ENCODE measurements around the gene SNCA.

- TF ChIP-seq EZH2 (IDR thresholded peaks at IDR 0.05) (no peak), CTCF (IDR thresholded peaks at IDR 0.05) (no peak)
Observed at GRCh38 chr4:89704651-89705395, 132.1 kb downstream of the SNCA start.
